ENCODE results near the gene RCN1.

DNA sequence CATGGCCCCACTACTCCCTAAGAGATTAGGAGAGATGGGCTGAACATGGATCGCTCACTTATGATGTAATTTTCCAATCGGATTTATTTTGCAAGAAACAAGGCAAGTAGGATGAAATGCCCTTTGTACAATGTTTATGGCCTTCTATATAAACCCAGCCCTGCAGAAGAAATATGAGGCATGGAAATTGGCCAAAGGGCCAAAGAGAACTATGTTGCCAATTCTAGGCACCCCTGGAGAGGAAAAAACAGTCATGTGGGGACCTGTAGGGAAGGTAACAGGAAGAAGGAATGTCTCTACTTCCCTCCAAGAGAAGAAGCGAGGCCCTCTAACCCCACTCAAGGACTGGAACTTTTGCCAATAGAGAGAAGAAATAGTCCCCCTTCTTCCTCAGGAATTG, 54.4 kb downstream of the RCN1 start:
- TF ChIP-seq, protein P1, sequence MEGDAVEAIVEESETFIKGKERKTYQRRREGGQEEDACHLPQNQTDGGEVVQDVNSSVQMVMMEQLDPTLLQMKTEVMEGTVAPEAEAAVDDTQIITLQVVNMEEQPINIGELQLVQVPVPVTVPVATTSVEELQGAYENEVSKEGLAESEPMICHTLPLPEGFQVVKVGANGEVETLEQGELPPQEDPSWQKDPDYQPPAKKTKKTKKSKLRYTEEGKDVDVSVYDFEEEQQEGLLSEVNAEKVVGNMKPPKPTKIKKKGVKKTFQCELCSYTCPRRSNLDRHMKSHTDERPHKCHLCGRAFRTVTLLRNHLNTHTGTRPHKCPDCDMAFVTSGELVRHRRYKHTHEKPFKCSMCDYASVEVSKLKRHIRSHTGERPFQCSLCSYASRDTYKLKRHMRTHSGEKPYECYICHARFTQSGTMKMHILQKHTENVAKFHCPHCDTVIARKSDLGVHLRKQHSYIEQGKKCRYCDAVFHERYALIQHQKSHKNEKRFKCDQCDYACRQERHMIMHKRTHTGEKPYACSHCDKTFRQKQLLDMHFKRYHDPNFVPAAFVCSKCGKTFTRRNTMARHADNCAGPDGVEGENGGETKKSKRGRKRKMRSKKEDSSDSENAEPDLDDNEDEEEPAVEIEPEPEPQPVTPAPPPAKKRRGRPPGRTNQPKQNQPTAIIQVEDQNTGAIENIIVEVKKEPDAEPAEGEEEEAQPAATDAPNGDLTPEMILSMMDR (IDR thresholded peaks at IDR 0.05 in 2 of 3, conservative IDR thresholded peaks at IDR 0.05 in 1 of 3; ENCODE audit: borderline replicate concordance in 1 of 3, insufficient read depth in 1 of 3, low read depth in 2 of 3, low read length in 2 of 3): no peak
- TF ChIP-seq RAD21 (IDR thresholded peaks at IDR 0.05; ENCODE audit: low read depth) (no peak), SIN3A (IDR thresholded peaks at IDR 0.05; ENCODE audit: low read depth) (no peak), POLR2A (IDR thresholded peaks at IDR 0.05; ENCODE audit: borderline replicate concordance, extremely low read depth, insufficient read depth, insufficient read length) (no peak), EZH2 (IDR thresholded peaks at IDR 0.05) (no peak), SP1 (IDR thresholded peaks at IDR 0.05; ENCODE audit: low read depth) (no peak), EGR1 (IDR thresholded peaks at IDR 0.05; ENCODE audit: low read depth) (no peak), ZFX (IDR thresholded peaks at IDR 0.05) (no peak), ZNF274 (IDR thresholded peaks at IDR 0.05; ENCODE audit: low read depth, low read length) (no peak)
- TF ChIP-seq, protein P2, sequence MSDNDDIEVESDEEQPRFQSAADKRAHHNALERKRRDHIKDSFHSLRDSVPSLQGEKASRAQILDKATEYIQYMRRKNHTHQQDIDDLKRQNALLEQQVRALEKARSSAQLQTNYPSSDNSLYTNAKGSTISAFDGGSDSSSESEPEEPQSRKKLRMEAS (IDR thresholded peaks at IDR 0.05): no peak
- TF ChIP-seq, protein P3, sequence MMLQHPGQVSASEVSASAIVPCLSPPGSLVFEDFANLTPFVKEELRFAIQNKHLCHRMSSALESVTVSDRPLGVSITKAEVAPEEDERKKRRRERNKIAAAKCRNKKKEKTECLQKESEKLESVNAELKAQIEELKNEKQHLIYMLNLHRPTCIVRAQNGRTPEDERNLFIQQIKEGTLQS (IDR thresholded peaks at IDR 0.05): no peak
